ENCODE data around the gene SMCO1. TPM values are rescaled to one million over a fixed set of nuclear protein-coding genes. Genes with fewer than 3 reads are reported as not detected.
"Not testable (repeated sequence)": the region's sequence is repeated elsewhere in the genome, so short reads cannot be mapped to it uniquely, and the experiment has no call there.

The SMCO1 gene
- total and polyA plus RNA-seq, 2 donors (not counting 3 experiments of a cell fraction or from before 2014, with no cell fraction given): not detected

DNA sequence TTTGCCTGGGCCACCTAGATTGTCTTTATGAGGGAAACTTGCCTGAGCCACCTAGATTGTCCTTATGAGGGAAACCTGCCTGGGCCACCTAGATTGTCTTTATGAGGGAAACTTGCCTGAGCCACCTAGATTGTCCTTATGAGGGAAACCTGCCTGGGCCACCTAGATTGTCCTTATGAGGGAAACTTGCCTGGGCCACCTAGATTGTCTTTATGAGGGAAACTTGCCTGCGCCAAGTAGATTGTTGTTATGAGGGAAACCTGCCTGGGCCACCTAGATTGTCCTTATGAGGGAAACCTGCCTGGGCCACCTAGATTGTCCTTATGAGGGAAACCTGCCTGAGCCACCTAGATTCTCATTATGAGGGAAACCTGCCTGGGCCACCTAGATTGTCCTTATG lies 4.0 kb downstream of the SMCO1 start:
- H3K27ac ChIP-seq (ENCODE audit: insufficient read depth, low read depth, low read length); DNase-seq (ENCODE audit: low read depth, low spot score); BruUV-seq (replicated peaks); intact Hi-C loops (cut with micrococcal nuclease); H3K9me1 ChIP-seq (replicated peaks; ENCODE audit: control insufficient read depth, extremely low read depth, insufficient read depth, low read length); H3K4me2 ChIP-seq (ENCODE audit: insufficient read depth, low read length); H2AFZ ChIP-seq (ENCODE audit: low read depth, low read length); H3K27me3 ChIP-seq (ENCODE audit: control insufficient read depth in 2 of 2, insufficient read depth in 2 of 2, low read length in 2 of 2); H3K9me3 ChIP-seq (replicated peaks; ENCODE audit: control insufficient read depth, insufficient read depth, low read length); POLR2A ChIA-PET; dilution Hi-C loops (cut with MboI; ENCODE audit: extremely low pct_ligation_motif_present, low sequenced_read_pairs); H3K79me2 ChIP-seq (ENCODE audit: control insufficient read depth, insufficient read depth, low read length); H3K36me3 ChIP-seq (ENCODE audit: control insufficient read depth in 2 of 2, extremely low read depth in 1 of 2, insufficient read depth in 2 of 2, low read length in 2 of 2); H3K4me3 ChIP-seq (replicated peaks in 1 of 3; ENCODE audit: insufficient read depth in 1 of 3, low read depth in 1 of 3, low read length in 3 of 3); H3K9ac ChIP-seq (replicated peaks; ENCODE audit: extremely low read depth, insufficient read depth, low read length); H4K20me1 ChIP-seq (replicated peaks; ENCODE audit: control insufficient read depth, extremely low read depth, insufficient read depth, low read length); FAIRE-seq; H3K4me1 ChIP-seq (ENCODE audit: control insufficient read depth, extremely low read depth, insufficient read depth, low read length): not testable (repeated sequence)
- CTCF ChIA-PET: interaction anchor here (1.8 kb wide), 1 partner anchor 11 kb away, joined by 10 read pairs; no protein-coding TSS in a partner anchor

DNA sequence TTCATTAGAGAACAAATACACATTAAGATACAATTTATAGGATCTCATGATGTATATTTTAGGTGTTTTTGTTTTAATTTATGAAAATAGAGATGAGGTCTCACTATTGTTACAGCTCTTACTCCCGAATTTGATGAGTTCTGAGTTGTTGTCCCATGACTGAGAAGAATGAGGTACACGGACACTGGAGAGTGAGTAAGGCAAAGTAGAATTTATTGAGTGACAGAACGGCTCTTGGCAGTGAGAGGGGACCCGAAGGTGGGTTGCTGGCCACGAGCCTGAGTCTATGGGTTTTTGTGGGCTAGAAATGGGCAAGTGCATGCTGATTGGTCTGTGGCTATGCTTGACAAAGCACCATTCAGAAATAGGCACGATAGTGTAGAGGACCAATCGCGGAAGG lies 8.5 kb downstream of the SMCO1 start:
- H3K4me1 ChIP-seq (ENCODE audit: control insufficient read depth, extremely low read depth, insufficient read depth, low read length): no peaks in the 10 kb centered on the region
- H2AFZ ChIP-seq (ENCODE audit: low read depth, low read length): no peak overlapping the region
- H4K20me1 ChIP-seq (replicated peaks; ENCODE audit: control insufficient read depth, extremely low read depth, insufficient read depth, low read length): no peaks in the 10 kb centered on the region
- no peak overlapping the region for H3K27ac ChIP-seq (ENCODE audit: insufficient read depth, low read depth, low read length)
- intact Hi-C loops (cut with micrococcal nuclease): no loop called here
- H3K9me3 ChIP-seq (replicated peaks; ENCODE audit: control insufficient read depth, insufficient read depth, low read length): no peaks in the 10 kb centered on the region
- dilution Hi-C loops (cut with MboI; ENCODE audit: extremely low pct_ligation_motif_present, low sequenced_read_pairs): no loop called here
- H3K4me2 ChIP-seq (ENCODE audit: insufficient read depth, low read length): no peak overlapping the region
- H3K27me3 ChIP-seq (ENCODE audit: control insufficient read depth in 2 of 2, insufficient read depth in 2 of 2, low read length in 2 of 2): peaks cover 2 to 3% of the 10 kb centered on the region in 2 experiments
- no peak for FAIRE-seq
- H3K9ac ChIP-seq (replicated peaks; ENCODE audit: extremely low read depth, insufficient read depth, low read length): no peak overlapping the region
- H3K4me3 ChIP-seq (replicated peaks in 1 of 3; ENCODE audit: insufficient read depth in 1 of 3, low read depth in 1 of 3, low read length in 3 of 3): no peak overlapping the region
- H3K79me2 ChIP-seq (ENCODE audit: control insufficient read depth, insufficient read depth, low read length): peaks cover 12% of the 10 kb centered on the region
- BruUV-seq (replicated peaks): no TSS peak
- H3K36me3 ChIP-seq (ENCODE audit: control insufficient read depth in 2 of 2, extremely low read depth in 1 of 2, insufficient read depth in 2 of 2, low read length in 2 of 2): no peaks in the 10 kb centered on the region
- POLR2A ChIA-PET: no interaction called here
- no peak for DNase-seq (ENCODE audit: low read depth, low spot score)
- TF ChIP-seq FOS (IDR thresholded peaks at IDR 0.05; ENCODE audit: borderline replicate concordance, insufficient read depth, low read length): no peak
- TF ChIP-seq, protein P1, sequence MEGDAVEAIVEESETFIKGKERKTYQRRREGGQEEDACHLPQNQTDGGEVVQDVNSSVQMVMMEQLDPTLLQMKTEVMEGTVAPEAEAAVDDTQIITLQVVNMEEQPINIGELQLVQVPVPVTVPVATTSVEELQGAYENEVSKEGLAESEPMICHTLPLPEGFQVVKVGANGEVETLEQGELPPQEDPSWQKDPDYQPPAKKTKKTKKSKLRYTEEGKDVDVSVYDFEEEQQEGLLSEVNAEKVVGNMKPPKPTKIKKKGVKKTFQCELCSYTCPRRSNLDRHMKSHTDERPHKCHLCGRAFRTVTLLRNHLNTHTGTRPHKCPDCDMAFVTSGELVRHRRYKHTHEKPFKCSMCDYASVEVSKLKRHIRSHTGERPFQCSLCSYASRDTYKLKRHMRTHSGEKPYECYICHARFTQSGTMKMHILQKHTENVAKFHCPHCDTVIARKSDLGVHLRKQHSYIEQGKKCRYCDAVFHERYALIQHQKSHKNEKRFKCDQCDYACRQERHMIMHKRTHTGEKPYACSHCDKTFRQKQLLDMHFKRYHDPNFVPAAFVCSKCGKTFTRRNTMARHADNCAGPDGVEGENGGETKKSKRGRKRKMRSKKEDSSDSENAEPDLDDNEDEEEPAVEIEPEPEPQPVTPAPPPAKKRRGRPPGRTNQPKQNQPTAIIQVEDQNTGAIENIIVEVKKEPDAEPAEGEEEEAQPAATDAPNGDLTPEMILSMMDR (IDR thresholded peaks at IDR 0.05; ENCODE audit: extremely low read depth in 1 of 2, insufficient read depth in 1 of 2, low read depth in 1 of 2, low read length in 2 of 2): no peak
- TF ChIP-seq MYC (IDR thresholded peaks at IDR 0.05; ENCODE audit: low read depth, low read length): no peak
- no peak for TF ChIP-seq GATA2 (IDR thresholded peaks at IDR 0.05; ENCODE audit: insufficient read depth, insufficient read length, low read depth, low read length)
- no peak for TF ChIP-seq POLR2A (IDR thresholded peaks at IDR 0.05; ENCODE audit: low read depth, low read length)
- no peak for TF ChIP-seq JUN (IDR thresholded peaks at IDR 0.05; ENCODE audit: borderline replicate concordance, insufficient read depth, insufficient read length, low read depth)
- TF ChIP-seq POLR2AphosphoS5 (IDR thresholded peaks at IDR 0.05; ENCODE audit: insufficient read depth, low read depth, low read length): no peak
- TF ChIP-seq EZH2 (IDR thresholded peaks at IDR 0.05; ENCODE audit: borderline replicate concordance, low read depth, low read length, severe bottlenecking): no peak
- TF ChIP-seq, protein P2, sequence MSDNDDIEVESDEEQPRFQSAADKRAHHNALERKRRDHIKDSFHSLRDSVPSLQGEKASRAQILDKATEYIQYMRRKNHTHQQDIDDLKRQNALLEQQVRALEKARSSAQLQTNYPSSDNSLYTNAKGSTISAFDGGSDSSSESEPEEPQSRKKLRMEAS (IDR thresholded peaks at IDR 0.05; ENCODE audit: insufficient read depth, insufficient read length): no peak
- H3K9me1 ChIP-seq (replicated peaks; ENCODE audit: control insufficient read depth, extremely low read depth, insufficient read depth, low read length): no peaks in the 10 kb centered on the region
- CTCF ChIA-PET: no interaction called here

All from endothelial cell of umbilical vein (primary cell).